GM20431 (cell line): Measurements from ENCODE around the gene FBXO45.
"Not testable (repeated sequence)": the region's sequence is repeated elsewhere in the genome, so short reads cannot be mapped to it uniquely, and the experiment has no call there.

Experiments used
- in situ Hi-C: fragments of 300-500 bp; cut with MseI, MboI; formaldehyde crosslinking; loops from one replicate; pipeline ENCODE4 v1.15.0; 2020; ENCODE audit warnings: low sequenced_read_pairs; ENCODE audit not compliant: unreplicated experiment

Gene FBXO45

GRCh38 chr3:196636369-196637349 is 68.2 kb downstream of the FBXO45 start:
- in situ Hi-C loops = no loop called here

GRCh38 chr3:196637941-196638340 is 69.5 kb downstream of the FBXO45 start:
- in situ Hi-C loops = not testable (repeated sequence)
